Measurements from ENCODE around the gene SEMA6C. TPM values are rescaled to one million over a fixed set of nuclear protein-coding genes. Genes with fewer than 3 reads are reported as not detected.

SEMA6C gene
- total and polyA plus RNA-seq, 2 of the 8 experiments (the other 6 are each of a cell fraction or from before 2014, with no cell fraction given): 12.2 to 15.7 TPM

GRCh38 chr1:151146412-151147131 is at the start of gene SEMA6C (continued):
- TF ChIP-seq SIX5 (IDR thresholded peaks at IDR 0.05; ENCODE audit: low read depth, low read length) (no peak), SAP30 (IDR thresholded peaks at IDR 0.05; ENCODE audit: insufficient read depth, insufficient replicate concordance, low read length) (peak; percentile 57), NRF1 (IDR thresholded peaks at IDR 0.05; ENCODE audit: low read depth, low read length) (no peak), CHD2 (IDR thresholded peaks at IDR 0.05; ENCODE audit: low read length) (peak; percentile 12; the same call in 1 of the 2 replicates), SIN3A (conservative IDR thresholded peaks at IDR 0.05 in 1 of 2, IDR thresholded peaks at IDR 0.05 in 1 of 2; ENCODE audit: low read depth in 1 of 2, low read length in 2 of 2) (0 out of 4 replicates have a peak, but pooled peaks have one; percentile 57 to 60), MAX (IDR thresholded peaks at IDR 0.05) (peak; percentile 33), ASH2L (IDR thresholded peaks at IDR 0.05; ENCODE audit: low read length) (peak; percentile 85), KDM4A (IDR thresholded peaks at IDR 0.05; ENCODE audit: low read depth, low read length, severe bottlenecking) (no peak), CHD1 (IDR thresholded peaks at IDR 0.05; ENCODE audit: low read depth, low read length) (no peak), SP2 (IDR thresholded peaks at IDR 0.05; ENCODE audit: low read length) (no peak), RFX5 (IDR thresholded peaks at IDR 0.05; ENCODE audit: borderline replicate concordance, low read depth, low read length) (no peak), RAD21 (IDR thresholded peaks at IDR 0.05 in 1 of 2, conservative IDR thresholded peaks at IDR 0.05 in 1 of 2; ENCODE audit: low read depth in 2 of 2, low read length in 2 of 2) (no peak), CTBP2 (IDR thresholded peaks at IDR 0.05; ENCODE audit: borderline replicate concordance, insufficient read depth, insufficient read length, low read length) (no peak), SP4 (IDR thresholded peaks at IDR 0.05; ENCODE audit: low read length) (no peak), TAF7 (optimal IDR thresholded peaks at IDR 0.05; ENCODE audit: borderline replicate concordance, low read depth, low read length) (peak; percentile 28), POLR2A (IDR thresholded peaks at IDR 0.05; ENCODE audit: control extremely low read depth in 1 of 2, low read depth in 2 of 2, low read length in 2 of 2) (no peak), TBP (IDR thresholded peaks at IDR 0.05; ENCODE audit: low read depth, low read length) (0 out of 2 replicates have a peak, but pooled peaks have one; percentile 23), CBX8 (IDR thresholded peaks at IDR 0.05; ENCODE audit: borderline replicate concordance, low read depth, low read length) (no peak), EZH2 (IDR thresholded peaks at IDR 0.05; ENCODE audit: low read depth, low read length, severe bottlenecking) (no peak), GABPA (IDR thresholded peaks at IDR 0.05; ENCODE audit: borderline replicate concordance, insufficient read depth, low read length) (no peak), HDAC6 (IDR thresholded peaks at IDR 0.05; ENCODE audit: low read depth, low read length) (no peak)
- TF ChIP-seq, protein P1, sequence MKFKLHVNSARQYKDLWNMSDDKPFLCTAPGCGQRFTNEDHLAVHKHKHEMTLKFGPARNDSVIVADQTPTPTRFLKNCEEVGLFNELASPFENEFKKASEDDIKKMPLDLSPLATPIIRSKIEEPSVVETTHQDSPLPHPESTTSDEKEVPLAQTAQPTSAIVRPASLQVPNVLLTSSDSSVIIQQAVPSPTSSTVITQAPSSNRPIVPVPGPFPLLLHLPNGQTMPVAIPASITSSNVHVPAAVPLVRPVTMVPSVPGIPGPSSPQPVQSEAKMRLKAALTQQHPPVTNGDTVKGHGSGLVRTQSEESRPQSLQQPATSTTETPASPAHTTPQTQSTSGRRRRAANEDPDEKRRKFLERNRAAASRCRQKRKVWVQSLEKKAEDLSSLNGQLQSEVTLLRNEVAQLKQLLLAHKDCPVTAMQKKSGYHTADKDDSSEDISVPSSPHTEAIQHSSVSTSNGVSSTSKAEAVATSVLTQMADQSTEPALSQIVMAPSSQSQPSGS (IDR thresholded peaks at IDR 0.05; ENCODE audit: low read length): no peak
